Measurements from ENCODE around the gene ACYP2. TPM values are rescaled to one million over a fixed set of nuclear protein-coding genes. Genes with fewer than 3 reads are reported as not detected.

Gene ACYP2
- total and polyA plus RNA-seq, 2 donors (not counting 1 experiment from before 2014, with no cell fraction given) = 14.0 to 17.2 TPM

DNA sequence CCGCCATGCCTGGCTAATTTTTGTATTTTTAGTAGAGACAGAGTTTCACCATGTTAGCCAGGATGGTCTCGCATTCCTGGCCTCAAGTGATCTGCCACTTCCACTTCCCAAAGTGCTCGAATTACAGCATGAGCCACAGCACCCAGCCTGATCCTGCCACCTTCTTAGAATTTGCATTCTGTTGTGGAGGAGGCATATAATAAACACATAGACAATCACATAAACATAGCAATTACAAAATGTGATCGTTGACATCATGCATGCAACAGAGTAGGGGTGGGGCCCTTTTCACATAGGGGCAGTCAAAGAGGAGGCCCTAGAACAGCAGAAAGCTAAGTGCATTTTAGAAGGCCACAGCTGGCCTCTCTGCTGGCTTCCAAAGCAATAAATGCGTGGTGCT lies 180.5 kb downstream of the ACYP2 start:
- Mint-ChIP-seq H3K9me3 (ENCODE audit: insufficient read depth) (no peaks in the 10 kb centered on the region), H3K27me3 (no peaks in the 10 kb centered on the region), H3K4me3 (no peak overlapping the region), H3K4me1 (no peaks in the 10 kb centered on the region), H3K27ac (no peak overlapping the region)
- Histone ChIP-seq H3K36me3 (replicated peaks in 1 of 2; ENCODE audit: control extremely low read depth in 1 of 2, control insufficient read depth in 1 of 2, extremely low read depth in 1 of 2, insufficient read depth in 2 of 2, low read length in 1 of 2) (no peaks in the 10 kb centered on the region), H3K4me1 (ENCODE audit: control insufficient read depth in 2 of 2, insufficient read depth in 2 of 2, low read length in 2 of 2) (no peaks in the 10 kb centered on the region), H3K9ac (ENCODE audit: low read length) (no peak overlapping the region), H4K20me1 (ENCODE audit: control insufficient read depth, insufficient read depth, low read length, poor library complexity, severe bottlenecking) (no peaks in the 10 kb centered on the region), H3K27me3 (replicated peaks in 1 of 4; ENCODE audit: control extremely low read depth in 1 of 4, control insufficient read depth in 3 of 4, insufficient read depth in 4 of 4, low read length in 3 of 4) (no peaks in the 10 kb centered on the region), H2AFZ (ENCODE audit: insufficient read depth, low read depth, low read length, poor library complexity, severe bottlenecking) (no peak overlapping the region), H3K27ac (ENCODE audit: low read length in 2 of 2) (no peak overlapping the region), H3K4me2 (replicated peaks; ENCODE audit: low read depth, low read length, poor library complexity, severe bottlenecking) (no peak overlapping the region), H3K4me3 (ENCODE audit: control extremely low read depth in 1 of 5, extremely low read depth in 1 of 5, insufficient read depth in 1 of 5, low read depth in 2 of 5, low read length in 4 of 5) (no peak overlapping the region), H3K79me2 (ENCODE audit: control insufficient read depth, insufficient read depth, low read length) (no peaks in the 10 kb centered on the region), H3K9me3 (ENCODE audit: control extremely low read depth in 1 of 3, control insufficient read depth in 2 of 3, insufficient read depth in 1 of 3, low read length in 2 of 3) (no peaks in the 10 kb centered on the region)
- DNase-seq (no peak), ATAC-seq (ENCODE audit: low read depth) (no peak)
- WGBS (ENCODE audit: insufficient coverage) = 86% methylated on average over 2 of the region's 5 CpGs
- TF ChIP-seq, protein P1, sequence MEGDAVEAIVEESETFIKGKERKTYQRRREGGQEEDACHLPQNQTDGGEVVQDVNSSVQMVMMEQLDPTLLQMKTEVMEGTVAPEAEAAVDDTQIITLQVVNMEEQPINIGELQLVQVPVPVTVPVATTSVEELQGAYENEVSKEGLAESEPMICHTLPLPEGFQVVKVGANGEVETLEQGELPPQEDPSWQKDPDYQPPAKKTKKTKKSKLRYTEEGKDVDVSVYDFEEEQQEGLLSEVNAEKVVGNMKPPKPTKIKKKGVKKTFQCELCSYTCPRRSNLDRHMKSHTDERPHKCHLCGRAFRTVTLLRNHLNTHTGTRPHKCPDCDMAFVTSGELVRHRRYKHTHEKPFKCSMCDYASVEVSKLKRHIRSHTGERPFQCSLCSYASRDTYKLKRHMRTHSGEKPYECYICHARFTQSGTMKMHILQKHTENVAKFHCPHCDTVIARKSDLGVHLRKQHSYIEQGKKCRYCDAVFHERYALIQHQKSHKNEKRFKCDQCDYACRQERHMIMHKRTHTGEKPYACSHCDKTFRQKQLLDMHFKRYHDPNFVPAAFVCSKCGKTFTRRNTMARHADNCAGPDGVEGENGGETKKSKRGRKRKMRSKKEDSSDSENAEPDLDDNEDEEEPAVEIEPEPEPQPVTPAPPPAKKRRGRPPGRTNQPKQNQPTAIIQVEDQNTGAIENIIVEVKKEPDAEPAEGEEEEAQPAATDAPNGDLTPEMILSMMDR (IDR thresholded peaks at IDR 0.05) = no peak
- no peak for TF ChIP-seq EZH2 (IDR thresholded peaks at IDR 0.05; ENCODE audit: borderline replicate concordance, insufficient read depth, low read depth, low read length, poor library complexity, severe bottlenecking)
- ChIA-PET POLR2A (no interaction called here), CTCF (no interaction called here)
- intact Hi-C loops (cut with micrococcal nuclease) = no loop called here

- WGBS (ENCODE audit: insufficient coverage) = 97% methylated on average over 4 of the region's 5 CpGs
- Mint-ChIP-seq H3K4me1 (no peaks in the 10 kb centered on the region), H3K4me3 (no peak overlapping the region), H3K9me3 (ENCODE audit: insufficient read depth) (no peaks in the 10 kb centered on the region), H3K27ac (no peak overlapping the region), H3K27me3 (no peaks in the 10 kb centered on the region)
- TF ChIP-seq EZH2 (IDR thresholded peaks at IDR 0.05; ENCODE audit: borderline replicate concordance, insufficient read depth, low read depth, low read length, poor library complexity, severe bottlenecking) = no peak
- TF ChIP-seq, protein P1 (IDR thresholded peaks at IDR 0.05) = no peak
- CTCF ChIA-PET = no interaction called here
- Histone ChIP-seq H3K4me3 (ENCODE audit: control extremely low read depth in 1 of 5, extremely low read depth in 1 of 5, insufficient read depth in 1 of 5, low read depth in 2 of 5, low read length in 4 of 5) (no peak overlapping the region), H4K20me1 (ENCODE audit: control insufficient read depth, insufficient read depth, low read length, poor library complexity, severe bottlenecking) (no peaks in the 10 kb centered on the region), H3K9me3 (ENCODE audit: control extremely low read depth in 1 of 3, control insufficient read depth in 2 of 3, insufficient read depth in 1 of 3, low read length in 2 of 3) (no peaks in the 10 kb centered on the region), H3K4me1 (ENCODE audit: control insufficient read depth in 2 of 2, insufficient read depth in 2 of 2, low read length in 2 of 2) (no peaks in the 10 kb centered on the region), H3K4me2 (replicated peaks; ENCODE audit: low read depth, low read length, poor library complexity, severe bottlenecking) (no peak overlapping the region), H3K9ac (ENCODE audit: low read length) (no peak overlapping the region), H3K27me3 (replicated peaks in 1 of 4; ENCODE audit: control extremely low read depth in 1 of 4, control insufficient read depth in 3 of 4, insufficient read depth in 4 of 4, low read length in 3 of 4) (no peaks in the 10 kb centered on the region), H3K27ac (ENCODE audit: low read length in 2 of 2) (no peak overlapping the region), H3K79me2 (ENCODE audit: control insufficient read depth, insufficient read depth, low read length) (no peaks in the 10 kb centered on the region), H2AFZ (ENCODE audit: insufficient read depth, low read depth, low read length, poor library complexity, severe bottlenecking) (no peak overlapping the region), H3K36me3 (replicated peaks in 1 of 2; ENCODE audit: control extremely low read depth in 1 of 2, control insufficient read depth in 1 of 2, extremely low read depth in 1 of 2, insufficient read depth in 2 of 2, low read length in 1 of 2) (peaks cover 0 to 1% of the 10 kb centered on the region in 2 experiments)
- no peak for DNase-seq
- POLR2A ChIA-PET = no interaction called here
- ATAC-seq (ENCODE audit: low read depth) = no peak
- intact Hi-C loops (cut with micrococcal nuclease) = no loop called here
Observed at GRCh38 chr2:54298514-54298913, 183.1 kb downstream of the ACYP2 start.
